ENCODE measurements around the gene IL17REL.
A peak's percentile ranks its signal among the peaks of the same experiment; 100 is the strongest.

Gene IL17REL

DNA sequence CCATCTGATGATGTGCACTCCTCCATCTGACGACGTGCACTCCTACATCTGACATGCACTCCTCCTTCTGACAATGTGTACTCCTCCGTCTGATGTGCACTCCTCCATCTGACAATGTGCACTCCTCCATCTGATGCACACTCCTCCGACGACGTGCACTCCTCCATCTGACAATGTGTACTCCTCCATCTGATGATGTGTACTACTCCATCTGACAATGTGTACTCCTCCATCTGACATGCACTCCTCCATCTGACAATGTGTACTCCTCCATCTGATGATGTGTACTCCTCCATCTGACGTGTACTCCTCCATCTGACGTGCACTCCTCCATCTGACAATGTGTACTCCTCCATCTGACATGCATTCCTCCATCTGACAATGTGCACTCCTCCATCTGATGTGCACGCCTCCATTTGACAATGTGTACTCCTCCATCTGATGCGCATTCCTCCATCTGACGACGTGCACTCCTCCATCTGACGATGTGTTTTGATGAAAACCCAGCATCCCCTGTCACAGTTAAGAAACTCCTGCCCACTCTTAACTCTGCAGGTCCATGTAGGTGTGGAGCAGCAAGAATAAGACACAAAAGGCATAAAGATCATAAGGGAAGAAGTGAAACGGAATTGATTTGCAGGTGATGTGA, 9.7 kb upstream of the IL17REL start:
- DNase-seq: no peak

- no peak for DNase-seq
These were observed 8.0 kb upstream of the IL17REL start for GRCh38 chr22:50020606-50021005.

DNA sequence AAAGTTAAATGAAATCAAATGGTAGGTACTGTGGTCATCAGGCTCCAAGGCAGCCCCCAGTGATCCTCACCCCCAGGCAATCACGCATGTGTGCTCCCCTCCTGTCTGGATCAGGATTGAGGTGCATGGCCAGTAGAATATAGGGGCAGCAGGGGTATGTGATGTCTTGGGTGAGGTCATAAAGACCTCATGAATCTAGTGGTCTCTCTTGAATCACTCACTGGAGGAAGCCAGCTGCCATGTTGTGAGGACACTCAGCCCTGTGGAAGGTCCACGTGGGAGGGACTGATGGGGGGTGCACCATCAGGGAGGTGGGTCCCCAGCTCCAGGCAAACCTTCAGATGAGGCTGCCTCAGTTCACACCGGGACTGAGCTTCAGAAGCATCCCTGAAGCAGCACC, 6.8 kb upstream of the IL17REL start:
- no peak for DNase-seq

DNA sequence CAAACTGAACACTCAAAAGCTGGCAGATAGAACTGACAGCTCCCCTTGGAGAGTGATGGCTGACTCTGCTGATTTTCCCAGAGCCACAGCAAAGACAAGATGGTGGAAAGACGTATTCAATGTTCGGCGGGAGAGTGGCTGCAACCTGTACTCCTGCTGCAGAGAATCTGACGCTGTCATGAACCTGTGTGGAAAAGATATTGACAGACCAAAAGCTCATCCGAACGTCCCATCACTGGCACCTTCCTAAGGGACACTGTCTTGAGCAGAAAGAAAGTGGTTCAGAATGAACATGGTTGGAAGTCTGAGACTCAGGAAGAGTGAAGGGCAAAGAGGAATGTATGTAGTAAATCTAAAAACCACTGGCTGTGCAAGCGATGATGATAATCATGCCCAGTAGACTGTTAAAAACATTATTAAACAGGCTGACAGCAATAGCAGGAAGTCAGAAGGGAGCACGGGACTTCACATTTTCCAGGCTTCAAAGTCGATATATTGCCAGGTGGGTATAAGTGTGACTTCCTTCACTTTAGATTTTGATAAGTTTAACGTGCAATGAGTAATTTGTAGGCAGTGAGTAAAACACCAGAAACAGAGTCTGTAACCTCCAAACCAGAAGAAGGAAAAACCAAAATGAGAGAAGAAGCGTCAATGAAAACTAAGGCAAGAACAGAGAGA, 6.2 kb upstream of the IL17REL start:
- no peak for DNase-seq

DNA sequence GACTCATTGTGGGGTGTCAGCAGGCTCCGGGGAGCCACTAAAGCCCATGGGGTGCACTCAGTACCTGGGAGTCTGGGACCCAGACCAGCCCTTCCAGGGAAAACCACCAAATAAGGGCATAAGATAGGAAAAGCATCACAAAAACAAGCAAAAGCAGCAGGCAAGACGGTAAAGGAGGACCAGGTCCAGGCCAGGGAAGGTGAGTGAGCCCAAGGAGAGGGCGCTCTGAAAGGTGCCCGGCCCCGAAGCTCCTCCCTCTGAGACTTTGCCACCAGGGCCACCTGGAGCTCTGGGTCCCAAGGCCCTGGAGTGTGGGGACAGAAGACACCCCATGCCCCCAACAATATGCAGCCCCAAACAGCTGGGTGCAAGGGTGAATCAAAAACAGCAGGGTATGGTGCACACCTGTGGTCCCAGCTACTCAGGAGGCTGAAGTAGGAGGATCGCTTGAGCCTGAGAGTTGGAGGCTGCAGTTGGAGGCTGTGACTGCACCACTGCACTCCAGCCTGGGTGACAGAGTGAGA, 5.2 kb upstream of the IL17REL start:
- no peak for DNase-seq

DNA sequence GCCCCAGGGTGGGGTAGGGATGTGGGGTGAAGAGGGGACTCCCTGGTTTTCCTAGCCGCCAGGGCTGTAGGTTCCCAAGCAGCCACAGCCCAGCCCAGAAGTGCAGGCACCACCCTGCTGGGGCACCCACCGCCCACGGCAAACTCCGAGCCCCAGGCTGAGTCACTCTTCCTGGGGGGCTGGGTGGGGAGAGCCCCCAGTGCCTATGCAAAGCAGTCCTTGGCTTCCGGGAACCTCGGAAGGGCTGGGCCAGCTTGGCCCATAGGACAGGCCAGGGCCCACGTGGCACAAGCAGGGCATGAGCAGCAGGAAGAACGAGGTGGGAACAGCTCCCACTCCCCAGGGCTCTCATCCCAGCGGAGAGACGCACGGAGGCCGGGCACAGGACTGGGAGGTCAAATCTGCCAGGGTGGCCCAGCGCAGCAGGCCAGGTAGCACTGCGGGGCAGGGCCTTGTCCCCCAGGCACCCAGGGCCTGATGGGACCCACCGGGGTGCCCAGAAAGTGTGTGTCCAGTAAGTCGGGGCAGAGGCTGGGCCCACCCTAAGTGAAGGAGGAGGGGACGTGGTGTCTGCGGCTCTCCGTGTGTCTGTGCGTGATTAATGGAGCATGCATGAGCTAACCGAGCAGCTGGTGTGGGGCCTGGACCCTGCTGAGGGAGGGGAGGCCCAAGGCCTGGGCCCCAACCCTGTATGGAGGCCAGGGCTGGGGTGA, 4.6 kb upstream of the IL17REL start:
- DNase-seq: no peak

- DNase-seq: no peak
These were observed 3.9 kb upstream of the IL17REL start for GRCh38 chr22:50016308-50016987.

- DNase-seq: no peak
These were observed 3.1 kb upstream of the IL17REL start for GRCh38 chr22:50015451-50016307.

DNA sequence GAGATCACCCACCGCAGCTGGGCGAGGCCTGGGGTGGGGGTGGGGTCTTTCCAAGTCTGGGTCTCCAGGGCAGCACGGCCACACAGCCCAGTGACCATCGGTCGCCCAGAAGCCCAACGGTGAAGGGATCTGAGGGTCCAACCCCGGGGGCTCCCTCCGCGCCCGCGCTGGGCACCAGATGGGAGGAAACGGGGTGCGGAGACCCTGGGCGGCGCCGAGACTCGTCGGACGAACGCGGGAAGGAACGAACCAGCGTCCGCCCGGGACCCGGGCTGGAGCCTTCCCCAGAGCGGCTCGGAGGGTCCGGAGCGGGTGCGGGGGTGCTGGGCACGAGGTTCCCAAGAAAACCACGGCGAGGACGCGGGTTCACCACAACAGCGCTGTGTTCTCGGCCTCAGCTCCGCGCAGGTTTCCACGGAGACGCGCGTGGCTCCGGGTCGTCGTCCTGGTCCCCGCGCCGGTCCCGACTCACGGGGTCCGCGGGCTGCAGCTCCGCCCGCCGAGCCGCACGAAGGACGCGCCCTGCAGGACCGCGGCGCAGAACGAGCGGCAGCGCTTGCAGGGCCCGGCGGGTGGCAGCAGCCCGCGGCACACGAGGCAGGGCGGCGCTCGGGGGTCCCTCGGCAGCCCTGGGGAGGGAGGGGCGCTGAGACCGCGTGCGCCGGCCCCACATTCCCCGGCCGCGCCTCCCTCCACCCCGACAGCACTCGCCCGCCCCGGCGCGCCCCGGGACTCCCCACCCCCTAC, 2.3 kb upstream of the IL17REL start:
- no peak for DNase-seq

- DNase-seq: no peak
These were observed 1.5 kb upstream of the IL17REL start for GRCh38 chr22:50014053-50014501.

- no peak for DNase-seq
These were observed 936 bp downstream of the IL17REL start for GRCh38 chr22:50011447-50012210.

GRCh38 chr22:50010676-50011446, 1.7 kb downstream of the IL17REL start:
- DNase-seq: peak; percentile 66

DNA sequence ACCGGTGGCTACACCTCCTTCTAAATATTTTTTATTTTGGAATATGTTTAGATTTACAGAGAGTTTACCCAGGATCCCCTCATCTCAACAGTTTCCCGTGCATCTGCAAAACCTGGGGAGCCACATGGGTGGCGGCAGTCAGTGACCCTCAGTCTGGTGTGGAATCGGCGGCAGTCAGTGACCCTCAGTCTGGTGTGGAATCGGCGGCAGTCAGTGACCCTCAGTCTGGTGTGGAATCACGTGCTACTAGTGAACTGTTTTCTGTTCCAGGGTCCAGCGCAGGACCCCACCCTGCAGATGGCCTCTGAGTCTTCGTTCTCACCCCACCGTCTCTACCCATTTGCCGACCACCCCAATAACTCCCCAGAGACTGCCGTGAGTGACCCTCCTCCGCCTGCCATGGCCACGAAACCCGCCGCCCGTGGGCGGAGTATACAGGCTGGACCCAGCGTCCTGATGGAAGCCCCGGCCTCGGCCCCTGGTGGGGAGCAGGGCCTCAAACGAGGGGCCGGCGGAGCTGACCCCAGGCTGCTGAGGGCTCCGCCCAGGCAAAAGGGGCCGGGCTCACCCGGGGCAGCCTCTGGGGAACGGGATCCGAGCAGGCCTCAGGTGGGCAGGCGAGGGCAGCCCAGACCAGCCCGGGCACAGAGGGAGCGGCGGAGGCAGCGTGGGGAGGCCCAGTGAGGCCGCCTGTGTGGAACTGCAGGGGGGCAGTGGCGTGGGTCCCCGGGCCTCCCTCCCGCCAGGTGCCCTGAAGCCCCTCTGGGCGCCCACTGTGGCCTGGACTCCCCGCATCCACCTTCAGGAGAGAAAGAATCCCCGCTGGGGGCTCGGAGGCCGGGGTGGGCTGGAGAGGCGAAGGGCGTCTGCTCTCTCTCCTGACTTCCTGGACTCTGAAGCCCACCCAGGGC, 2.5 kb downstream of the IL17REL start:
- DNase-seq: no peak

- DNase-seq: no peak
These were observed 3.3 kb downstream of the IL17REL start for GRCh38 chr22:50009251-50009650.

GRCh38 chr22:50008151-50009040, 4.2 kb downstream of the IL17REL start:
- DNase-seq: no peak

- DNase-seq: no peak
These were observed 5.5 kb downstream of the IL17REL start for GRCh38 chr22:50007057-50007511.

DNA sequence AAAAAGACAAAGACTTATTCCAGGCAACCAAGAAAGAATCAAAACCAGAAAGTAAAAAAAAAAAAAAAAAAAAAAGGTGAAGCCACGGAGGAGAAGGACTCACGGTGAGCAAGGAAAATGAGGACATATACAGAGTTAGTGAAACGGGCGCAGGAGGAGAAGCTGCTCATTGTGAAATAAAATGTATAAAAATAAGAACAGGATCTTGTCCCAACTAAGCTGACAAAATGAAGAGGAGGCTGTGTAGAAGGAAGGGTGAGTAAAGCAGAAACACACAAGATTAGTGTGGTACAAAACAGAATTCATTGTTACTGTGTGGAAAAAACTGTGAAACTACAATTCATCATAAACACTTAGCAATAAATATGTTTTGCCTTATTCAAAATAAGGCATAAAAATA, 7.6 kb downstream of the IL17REL start:
- DNase-seq: no peak

GRCh38 chr22:50002791-50003190, 9.8 kb downstream of the IL17REL start:
- DNase-seq: no peak

Measured in activated gamma-delta T cell (primary cell).